GM21619 (cell line): ENCODE measurements around the gene GNA15.
"Not testable (repeated sequence)": the region's sequence is repeated elsewhere in the genome, so short reads cannot be mapped to it uniquely, and the experiment has no call there.

ENCODE experiments used
- ATAC-seq: cut with Tn5 transposase; IDR thresholded peaks from one replicate; pipeline ENCODE4 v1.9.1; 2021; ENCODE audit not compliant: unreplicated experiment

Gene GNA15

GRCh38 chr19:3135961-3136683, at the start of gene GNA15:
GNA15 (plus strand) TSS chr19:3136033; CDS start chr19:3136451, 418 bp downstream.
- ATAC-seq: no peak

- ATAC-seq: no peak
These were observed 48.1 kb upstream of the GNA15 start for GRCh38 chr19:3087769-3088168.

- ATAC-seq: not testable (repeated sequence)
These were observed 46.5 kb upstream of the GNA15 start for GRCh38 chr19:3089299-3089855.

- ATAC-seq: no peak
These were observed 41.0 kb upstream of the GNA15 start for GRCh38 chr19:3094601-3095440.

GRCh38 chr19:3095441-3096191, 40.2 kb upstream of the GNA15 start:
- ATAC-seq: no peak

- ATAC-seq: no peak
These were observed 39.4 kb upstream of the GNA15 start for GRCh38 chr19:3096267-3096901.

- no peak for ATAC-seq
These were observed 38.9 kb upstream of the GNA15 start for GRCh38 chr19:3096902-3097326.

- ATAC-seq: no peak
These were observed 38.4 kb upstream of the GNA15 start for GRCh38 chr19:3097442-3097871.

- ATAC-seq: no peak
These were observed 37.7 kb upstream of the GNA15 start for GRCh38 chr19:3098141-3098514.

- no peak for ATAC-seq
These were observed 37.1 kb upstream of the GNA15 start for GRCh38 chr19:3098515-3099346.

- no peak for ATAC-seq
These were observed 36.3 kb upstream of the GNA15 start for GRCh38 chr19:3099347-3100145.

- ATAC-seq: no peak
These were observed 35.5 kb upstream of the GNA15 start for GRCh38 chr19:3100331-3100730.

GRCh38 chr19:3100747-3101730, 34.8 kb upstream of the GNA15 start:
- no peak for ATAC-seq

- ATAC-seq: no peak
These were observed 33.3 kb upstream of the GNA15 start for GRCh38 chr19:3102239-3103140.

GRCh38 chr19:3104708-3104983, 31.2 kb upstream of the GNA15 start:
- no peak for ATAC-seq

GRCh38 chr19:3105641-3106508, 30.0 kb upstream of the GNA15 start:
- no peak for ATAC-seq
